Gastrocnemius medialis (tissue), 4 donors: ENCODE measurements around the gene LRRC8E.

Experiments
- POLR2A ChIP-seq, 2 donors: fragments of 450-650 bp; IDR thresholded peaks; one replicate each; pipeline ENCODE4 v1.6.1; 2017; ENCODE audit warnings: antibody characterized with exemption in 2 of 2, mild to moderate bottlenecking in 2 of 2, moderate library complexity in 2 of 2
- TF ChIP-seq, protein P1 (sequence below), 5 experiments: fragments of 450-650 bp in 3 of 5; fragments of 200-600 bp in 2 of 5; sonication (generic) in 2 of 5; IDR thresholded peaks in 4 of 5; conservative IDR thresholded peaks in 1 of 5; 1 replicate in 4 of 5; 2 replicates in 1 of 5; pipeline ENCODE4 v1.5.1; 2016 to 2019; ENCODE audit warnings: antibody characterized with exemption in 5 of 5, mild to moderate bottlenecking in 3 of 5, moderate library complexity in 3 of 5

DNA sequence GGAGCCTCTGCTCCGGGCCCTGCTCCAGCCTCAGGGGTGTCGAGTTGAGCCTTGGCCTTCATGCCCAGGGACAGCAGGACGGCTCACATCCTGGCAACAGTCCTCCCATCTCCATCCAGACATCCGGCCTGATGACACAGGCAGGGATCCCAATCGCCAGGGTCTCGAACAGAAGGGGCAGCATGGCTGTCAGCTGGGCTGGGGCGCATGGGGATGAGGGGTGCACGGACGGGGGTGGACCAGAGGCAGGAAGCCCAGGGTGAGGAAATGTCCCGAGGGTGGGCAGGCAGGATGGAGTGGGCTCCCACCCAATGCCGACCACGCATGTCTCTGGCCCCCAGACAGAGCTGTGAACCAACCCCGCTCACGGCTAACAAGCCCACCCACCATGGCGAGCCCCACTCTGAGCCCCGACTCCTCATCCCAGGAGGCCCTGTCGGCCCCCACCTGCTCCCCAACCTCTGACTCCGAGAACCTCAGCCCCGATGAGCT lies 42.1 kb upstream of the LRRC8E start:
- TF ChIP-seq, protein P1, sequence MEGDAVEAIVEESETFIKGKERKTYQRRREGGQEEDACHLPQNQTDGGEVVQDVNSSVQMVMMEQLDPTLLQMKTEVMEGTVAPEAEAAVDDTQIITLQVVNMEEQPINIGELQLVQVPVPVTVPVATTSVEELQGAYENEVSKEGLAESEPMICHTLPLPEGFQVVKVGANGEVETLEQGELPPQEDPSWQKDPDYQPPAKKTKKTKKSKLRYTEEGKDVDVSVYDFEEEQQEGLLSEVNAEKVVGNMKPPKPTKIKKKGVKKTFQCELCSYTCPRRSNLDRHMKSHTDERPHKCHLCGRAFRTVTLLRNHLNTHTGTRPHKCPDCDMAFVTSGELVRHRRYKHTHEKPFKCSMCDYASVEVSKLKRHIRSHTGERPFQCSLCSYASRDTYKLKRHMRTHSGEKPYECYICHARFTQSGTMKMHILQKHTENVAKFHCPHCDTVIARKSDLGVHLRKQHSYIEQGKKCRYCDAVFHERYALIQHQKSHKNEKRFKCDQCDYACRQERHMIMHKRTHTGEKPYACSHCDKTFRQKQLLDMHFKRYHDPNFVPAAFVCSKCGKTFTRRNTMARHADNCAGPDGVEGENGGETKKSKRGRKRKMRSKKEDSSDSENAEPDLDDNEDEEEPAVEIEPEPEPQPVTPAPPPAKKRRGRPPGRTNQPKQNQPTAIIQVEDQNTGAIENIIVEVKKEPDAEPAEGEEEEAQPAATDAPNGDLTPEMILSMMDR (IDR thresholded peaks at IDR 0.05 in 4 of 5, conservative IDR thresholded peaks at IDR 0.05 in 1 of 5), result no peak
- no peak for TF ChIP-seq POLR2A (IDR thresholded peaks at IDR 0.05)
